ENCODE results near the gene USHBP1. TPM values are rescaled to one million over a fixed set of nuclear protein-coding genes. Genes with fewer than 3 reads are reported as not detected.
A peak's percentile ranks its signal among the peaks of the same experiment; 100 is the strongest.

The USHBP1 gene
- total and polyA plus RNA-seq, 2 of the 4 experiments (the other 2 are of a cell fraction), result not detected

DNA sequence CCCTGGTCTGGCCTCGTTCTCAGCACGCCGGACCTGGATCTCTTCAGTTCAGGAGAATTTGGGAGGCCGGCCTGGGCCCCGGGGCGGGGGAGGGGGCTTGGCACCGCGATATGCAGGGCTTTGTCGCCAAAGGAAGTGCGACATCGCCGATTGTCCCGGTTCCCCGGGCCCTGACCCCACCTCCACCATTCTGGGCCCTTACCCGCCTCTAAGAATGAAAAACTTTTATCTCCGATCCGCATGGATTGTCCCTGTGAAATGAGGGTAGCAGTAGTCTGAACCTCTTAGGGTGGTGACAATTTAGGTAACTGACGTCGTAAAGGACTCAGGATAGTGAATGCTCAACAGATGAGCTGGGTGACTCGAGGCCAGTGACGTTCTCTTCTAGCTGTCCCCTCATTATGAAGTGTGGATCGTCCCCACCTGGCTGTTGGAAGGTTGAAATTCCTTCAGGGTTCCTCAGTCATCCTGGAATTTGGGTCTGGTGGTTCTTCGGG is 45.5 kb upstream of the USHBP1 start:
- Histone ChIP-seq H3K27ac (ENCODE audit: insufficient read depth, low read length) (peak overlapping the region; percentile 60), H2BK15ac (ENCODE audit: low read depth, low read length) (no peak overlapping the region), H4K91ac (ENCODE audit: insufficient read depth, low read depth, low read length) (peak overlapping the region; percentile 52), H3K56ac (ENCODE audit: extremely low read depth, insufficient read depth, low read length) (peak overlapping the region; percentile 59; the same call in 1 of the 2 replicates), H3K23ac (ENCODE audit: low read depth, low read length) (peak overlapping the region; percentile 96), H2BK120ac (ENCODE audit: low read depth, low read length) (peak overlapping the region; percentile 53; the same call in 1 of the 2 replicates), H3K4ac (ENCODE audit: low read depth, low read length) (peak overlapping the region; percentile 67), H3K4me3 (ENCODE audit: insufficient read depth, low read depth, low read length) (peak overlapping the region; percentile 60), H3K14ac (replicated peaks; ENCODE audit: low read depth, low read length) (peak overlapping the region; percentile 95), H2AFZ (replicated peaks; ENCODE audit: low read length, poor library complexity) (peak overlapping the region; percentile 95), H3K27me3 (ENCODE audit: control insufficient read depth, insufficient read depth, low read length) (no peaks in the 10 kb centered on the region), H4K5ac (ENCODE audit: low read depth, low read length) (peak overlapping the region; percentile 57), H3K79me1 (ENCODE audit: low read depth in 1 of 2, low read length in 2 of 2) (peaks cover 34 to 75% of the 10 kb centered on the region in 2 experiments), H2AK5ac (ENCODE audit: low read depth, low read length) (peak overlapping the region; percentile 94), H3K18ac (ENCODE audit: low read depth, low read length) (no peak overlapping the region), H4K20me1 (ENCODE audit: insufficient read depth, low read length) (peaks cover 29% of the 10 kb centered on the region), H4K8ac (ENCODE audit: low read depth in 2 of 2, low read length in 2 of 2) (peak overlapping the region; percentile 20 to 92; a peak in 2 of 4 replicates), H3K9me3 (ENCODE audit: control insufficient read depth, insufficient read depth, low read length) (no peaks in the 10 kb centered on the region), H2BK20ac (ENCODE audit: low read depth, low read length) (0 out of 2 replicates have a peak overlapping the region, but pooled peaks have one; percentile 23), H2AK9ac (replicated peaks; ENCODE audit: low read depth, low read length, poor library complexity) (peak overlapping the region; percentile 100), H3K36me3 (ENCODE audit: control insufficient read depth, insufficient read depth, low read length) (peaks cover 21% of the 10 kb centered on the region), H2BK5ac (ENCODE audit: low read depth, low read length, poor library complexity, severe bottlenecking) (peak overlapping the region; percentile 69), H3K9me1 (ENCODE audit: insufficient read depth, low read length) (peaks cover 18% of the 10 kb centered on the region), H3K4me1 (ENCODE audit: control insufficient read depth, insufficient read depth, low read length) (peaks cover 12% of the 10 kb centered on the region), H3K9ac (ENCODE audit: low read depth, low read length) (peak overlapping the region; percentile 67), H3K4me2 (ENCODE audit: low read depth, low read length) (peak overlapping the region; percentile 98)
- ATAC-seq (ENCODE audit: low read depth) (no peak), DNase-seq (no peak)
- in situ Hi-C loops (cut with MboI; ENCODE audit: low sequenced_read_pairs), result no loop called here
- TF ChIP-seq CHD1 (IDR thresholded peaks at IDR 0.05; ENCODE audit: low read depth, low read length) (no peak), FOS (IDR thresholded peaks at IDR 0.05; ENCODE audit: low read depth, low read length) (no peak), RAD21 (IDR thresholded peaks at IDR 0.05; ENCODE audit: low read length) (no peak), CEBPB (IDR thresholded peaks at IDR 0.05; ENCODE audit: low read depth, low read length) (no peak), SMC3 (IDR thresholded peaks at IDR 0.05; ENCODE audit: low read depth, low read length) (no peak)
- TF ChIP-seq, protein P1, sequence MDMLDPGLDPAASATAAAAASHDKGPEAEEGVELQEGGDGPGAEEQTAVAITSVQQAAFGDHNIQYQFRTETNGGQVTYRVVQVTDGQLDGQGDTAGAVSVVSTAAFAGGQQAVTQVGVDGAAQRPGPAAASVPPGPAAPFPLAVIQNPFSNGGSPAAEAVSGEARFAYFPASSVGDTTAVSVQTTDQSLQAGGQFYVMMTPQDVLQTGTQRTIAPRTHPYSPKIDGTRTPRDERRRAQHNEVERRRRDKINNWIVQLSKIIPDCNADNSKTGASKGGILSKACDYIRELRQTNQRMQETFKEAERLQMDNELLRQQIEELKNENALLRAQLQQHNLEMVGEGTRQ (IDR thresholded peaks at IDR 0.05; ENCODE audit: low read depth, low read length), result no peak
- intact Hi-C loops (cut with micrococcal nuclease), result loop anchor here (1.0 kb wide), 1 partner anchor 24 kb away; the partner anchor contains the start of gene ANO8
- ChIA-PET POLR2A (ENCODE audit: unreplicated experiment) (no interaction called here), CTCF (no interaction called here)
- dilution Hi-C loops (cut with HindIII; ENCODE audit: low sequenced_read_pairs, unreplicated experiment), result no loop called here
- BruUV-seq (replicated peaks), result no TSS peak
- WGBS, 2 experiments (ENCODE audit: extremely low coverage in 2 of 2, insufficient read length in 1 of 2), result 8% methylated on average over 3 of the region's 23 CpGs; no CpG with 5 or more reads in 1 of the 2 experiments
